ENCODE data around the gene C8B. TPM values are rescaled to one million over a fixed set of nuclear protein-coding genes. Genes with fewer than 3 reads are reported as not detected.

The C8B gene
- total RNA-seq, 1 experiment from 2014 or later: not detected

DNA sequence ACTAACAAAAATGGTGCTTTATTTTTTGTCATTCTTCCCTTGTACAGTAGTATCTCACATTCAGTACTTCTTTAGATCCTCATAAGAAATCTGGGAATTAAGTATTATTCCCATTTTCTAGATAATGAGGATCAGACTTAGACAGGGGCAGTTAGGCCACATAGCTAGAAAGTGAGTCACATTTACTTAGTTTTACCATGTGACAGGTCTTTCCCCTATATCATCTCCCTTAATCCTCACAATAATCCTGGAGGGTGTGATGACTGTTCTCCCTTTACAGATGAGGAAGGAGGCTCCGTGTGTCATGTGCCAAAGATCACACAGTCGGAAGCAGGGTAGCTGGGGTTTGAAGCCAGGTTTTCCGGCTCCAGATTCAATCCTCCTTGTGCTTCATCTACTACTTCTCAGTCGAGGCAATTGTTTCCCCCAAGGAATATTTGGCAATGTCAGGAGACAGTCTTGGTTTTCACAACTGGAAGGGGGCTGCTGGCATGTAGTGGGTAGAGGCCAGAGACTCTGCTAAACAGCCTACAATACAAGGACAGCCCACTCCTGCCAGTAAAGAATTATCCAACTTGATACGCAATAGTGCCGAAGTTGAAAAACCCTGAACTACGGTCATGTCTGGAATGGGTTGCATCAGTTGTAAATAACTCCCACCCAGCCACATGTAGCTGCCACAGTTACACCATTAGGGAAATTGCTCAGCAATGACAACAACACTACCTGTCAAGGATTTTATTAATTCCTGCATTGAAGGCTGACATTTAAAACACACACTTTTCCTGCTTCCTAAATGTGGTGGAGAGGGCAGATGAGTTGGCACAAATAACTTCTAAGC is 54.5 kb downstream of the C8B start:
- WGBS (ENCODE audit: extremely low coverage, insufficient read length, low lambda C conversion rate): no CpG with 5 or more reads among the region's 7 CpGs
- no peak overlapping the region for H2AK5ac ChIP-seq (ENCODE audit: insufficient read length, low read length)
- H3K79me1 ChIP-seq (ENCODE audit: insufficient read depth, low read depth, low read length, poor library complexity, severe bottlenecking): no peaks in the 10 kb centered on the region
- no peaks in the 10 kb centered on the region for H3K9me3 ChIP-seq (ENCODE audit: control insufficient read depth, low read depth, low read length)
- no peak overlapping the region for H3T11ph ChIP-seq (ENCODE audit: low read length)
- H3K4me2 ChIP-seq (ENCODE audit: insufficient read depth, insufficient read length, low read length): no peak overlapping the region
- H3K14ac ChIP-seq (ENCODE audit: insufficient read depth, low read length): no peak overlapping the region
- no peak overlapping the region for H2BK5ac ChIP-seq (ENCODE audit: insufficient read length, low read length)
- H4K8ac ChIP-seq (replicated peaks; ENCODE audit: insufficient read length, low read depth, low read length): no peak overlapping the region
- H2BK20ac ChIP-seq (ENCODE audit: low read depth, low read length, poor library complexity, severe bottlenecking): no peak overlapping the region
- H3K18ac ChIP-seq (ENCODE audit: insufficient read length, low read depth, low read length): no peak overlapping the region
- no peaks in the 10 kb centered on the region for H3K4me1 ChIP-seq (ENCODE audit: insufficient read depth, low read length)
- Mint-ChIP-seq H3K36me3 (ENCODE audit: insufficient read depth in 1 of 3, low read depth in 3 of 3) (no peaks in the 10 kb centered on the region), H3K4me1 (peaks cover 2 to 3% of the 10 kb centered on the region in 2 experiments; a peak in 2 of 4 replicates), H3K27me3 (ENCODE audit: low read depth) (peaks cover 7% of the 10 kb centered on the region), H3K9me3 (no peaks in the 10 kb centered on the region; a peak in 1 of 5 replicates), H3K27ac (no peak overlapping the region), H3K4me3 (no peak overlapping the region)
- H3K27me3 ChIP-seq (ENCODE audit: insufficient read depth, low read length): no peaks in the 10 kb centered on the region
- no peak overlapping the region for H4K91ac ChIP-seq (ENCODE audit: insufficient read length, low read depth, low read length)
- no peak overlapping the region for H2BK120ac ChIP-seq (ENCODE audit: low read depth, low read length, poor library complexity, severe bottlenecking)
- peaks cover 3% of the 10 kb centered on the region for H3K23me2 ChIP-seq (ENCODE audit: insufficient read length, low read depth, low read length, poor library complexity, severe bottlenecking)
- H3K4ac ChIP-seq (ENCODE audit: low read depth, low read length): no peak overlapping the region
- no peak overlapping the region for H2BK12ac ChIP-seq (ENCODE audit: insufficient read length, low read depth, low read length)
- H3K23ac ChIP-seq (ENCODE audit: insufficient read length, low read depth, low read length): no peak overlapping the region
- no peak overlapping the region for H3K56ac ChIP-seq (ENCODE audit: insufficient read length, low read depth, low read length)
- H2BK15ac ChIP-seq (ENCODE audit: low read depth, low read length): no peak overlapping the region
- H3K9ac ChIP-seq (ENCODE audit: extremely low read depth, insufficient read length, low read length): no peak overlapping the region
- no peak overlapping the region for H2AFZ ChIP-seq (ENCODE audit: low read length)
- no peak overlapping the region for H4K5ac ChIP-seq (ENCODE audit: insufficient read length, low read depth, low read length)
- H3K27ac ChIP-seq (ENCODE audit: insufficient read length, low read depth, low read length): no peak overlapping the region
- H3K79me2 ChIP-seq (ENCODE audit: insufficient read depth, low read length): no peaks in the 10 kb centered on the region
- DNase-seq: no peak
- TF ChIP-seq, protein P1, sequence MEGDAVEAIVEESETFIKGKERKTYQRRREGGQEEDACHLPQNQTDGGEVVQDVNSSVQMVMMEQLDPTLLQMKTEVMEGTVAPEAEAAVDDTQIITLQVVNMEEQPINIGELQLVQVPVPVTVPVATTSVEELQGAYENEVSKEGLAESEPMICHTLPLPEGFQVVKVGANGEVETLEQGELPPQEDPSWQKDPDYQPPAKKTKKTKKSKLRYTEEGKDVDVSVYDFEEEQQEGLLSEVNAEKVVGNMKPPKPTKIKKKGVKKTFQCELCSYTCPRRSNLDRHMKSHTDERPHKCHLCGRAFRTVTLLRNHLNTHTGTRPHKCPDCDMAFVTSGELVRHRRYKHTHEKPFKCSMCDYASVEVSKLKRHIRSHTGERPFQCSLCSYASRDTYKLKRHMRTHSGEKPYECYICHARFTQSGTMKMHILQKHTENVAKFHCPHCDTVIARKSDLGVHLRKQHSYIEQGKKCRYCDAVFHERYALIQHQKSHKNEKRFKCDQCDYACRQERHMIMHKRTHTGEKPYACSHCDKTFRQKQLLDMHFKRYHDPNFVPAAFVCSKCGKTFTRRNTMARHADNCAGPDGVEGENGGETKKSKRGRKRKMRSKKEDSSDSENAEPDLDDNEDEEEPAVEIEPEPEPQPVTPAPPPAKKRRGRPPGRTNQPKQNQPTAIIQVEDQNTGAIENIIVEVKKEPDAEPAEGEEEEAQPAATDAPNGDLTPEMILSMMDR (conservative IDR thresholded peaks at IDR 0.05): no peak
- H4K20me1 ChIP-seq (ENCODE audit: control insufficient read depth, insufficient read depth, insufficient read length): no peaks in the 10 kb centered on the region

Measured in H9 (cell line).